K562 (cell line): ENCODE data around the gene MRPL54. TPM values are rescaled to one million over a fixed set of nuclear protein-coding genes. Genes with fewer than 3 reads are reported as not detected.

Experiments used
- ATAC-seq: fragments of 200-7000 bp; cut with Tn5 transposase; 3 replicates; pipeline ENCODE4 v1.9.1; 2020; ENCODE audit warnings: moderate library complexity
- BruUV-seq: library from RNA; stranded (reverse); fragments of 400-500 nt; replicated peaks from 2 replicates; lab custom pipeline; 2021; lab: Mats Ljungman, UMichigan
- CTCF ChIA-PET: fragments of 300-600 bp; formaldehyde crosslinking; extraction: SDS; loops from one replicate; lab custom pipeline; 2021; ENCODE audit warnings: low intra/inter-chr PET ratio; lab: Yijun Ruan, JAX
- POLR2A ChIA-PET: fragments of 300-600, 350-650 bp; sonication (Branson Sonifier 250); formaldehyde crosslinking; extraction: SDS; loops from one replicate; lab custom pipeline; 2021; ENCODE audit warnings: antibody characterized with exemption, inconsistent platforms; lab: Yijun Ruan, JAX
- DNase-seq, 4 experiments: peaks; one replicate each; pipeline versions ENCODE4 v3.0.0 to v3.0.0-alpha.2; 2011 to 2018; ENCODE audit warnings: low spot score in 3 of 4, mixed read lengths in 3 of 4; ENCODE audit errors: extremely low read depth in 1 of 4
- FAIRE-seq: peaks from 2 replicates; lab custom pipeline; 2011; peaks lifted over from hg19 to GRCh38; lab: Jason Lieb, UNC
- H2AFZ ChIP-seq: 2 replicates; pipeline ENCODE4 v1.6.0; 2011; ENCODE audit warnings: low read depth, low read length, control low read depth, inconsistent platforms
- H3K27ac ChIP-seq: fragments of 200-600 bp; 3 replicates; pipeline ENCODE4 v1.8.0; 2011; ENCODE audit warnings: low read depth, mild to moderate bottlenecking, control low read depth, inconsistent platforms, low read length, moderate library complexity, mixed read lengths; ENCODE audit errors: extremely low read depth
- H3K27me3 ChIP-seq, 2 experiments: fragments of 300-600 bp in 1 of 2; 2 replicates in 1 of 2; 3 replicates in 1 of 2; pipeline versions ENCODE4 v1.6.0 to v1.8.0; 2011; ENCODE audit warnings: inconsistent platforms in 2 of 2, low read length in 2 of 2, mild to moderate bottlenecking in 1 of 2, mixed read lengths in 1 of 2, moderate library complexity in 1 of 2; ENCODE audit not compliant: control insufficient read depth in 2 of 2, insufficient read depth in 2 of 2
- H3K36me3 ChIP-seq: fragments of 300-600 bp; 3 replicates; pipeline ENCODE4 v1.8.0; 2011; ENCODE audit warnings: mild to moderate bottlenecking, low read length, inconsistent platforms; ENCODE audit not compliant: control insufficient read depth, insufficient read depth
- H3K4me1 ChIP-seq, 2 experiments: fragments of 200-600 bp in 1 of 2; replicated peaks in 1 of 2; 2 replicates in 1 of 2; 3 replicates in 1 of 2; pipeline versions ENCODE4 v1.5.1 to v1.8.0; 2011; ENCODE audit warnings: inconsistent platforms in 2 of 2, low read length in 2 of 2, mild to moderate bottlenecking in 1 of 2, mixed read lengths in 1 of 2, moderate library complexity in 1 of 2; ENCODE audit not compliant: control insufficient read depth in 2 of 2, insufficient read depth in 2 of 2
- H3K4me2 ChIP-seq: 2 replicates; pipeline ENCODE4 v1.6.1; 2011; ENCODE audit warnings: low read length, control low read depth, inconsistent platforms, mixed read lengths; ENCODE audit not compliant: insufficient read depth
- H3K4me3 ChIP-seq: fragments of 200-600 bp; sonication (generic), shearing (Covaris generic); 2 replicates; pipeline ENCODE4 v1.5.1; 2016; ENCODE audit warnings: control low read depth, inconsistent platforms
- H3K79me2 ChIP-seq: fragments of 200-600 bp; 3 replicates; pipeline ENCODE4 v1.8.0; 2011; ENCODE audit warnings: low read length, inconsistent platforms; ENCODE audit not compliant: control insufficient read depth, insufficient read depth
- H3K9ac ChIP-seq, 2 experiments: 2 replicates each; pipeline versions ENCODE4 v1.6.0 to v1.6.1; 2011; ENCODE audit warnings: low read depth in 2 of 2, low read length in 2 of 2, control low read depth in 1 of 2, inconsistent platforms in 1 of 2, mild to moderate bottlenecking in 1 of 2, mixed read lengths in 1 of 2; ENCODE audit not compliant: insufficient read depth in 1 of 2
- H3K9me1 ChIP-seq: one replicate; pipeline ENCODE4 v1.6.0; 2011; ENCODE audit warnings: inconsistent platforms, mild to moderate bottlenecking, low read length, moderate library complexity; ENCODE audit not compliant: control insufficient read depth, insufficient read depth
- H3K9me3 ChIP-seq: replicated peaks from 2 replicates; pipeline ENCODE4 v1.5.1; 2011; ENCODE audit warnings: low read depth, low read length, inconsistent platforms; ENCODE audit not compliant: control insufficient read depth, insufficient read depth
- H4K20me1 ChIP-seq: replicated peaks from 2 replicates; pipeline ENCODE4 v1.6.1; 2011; ENCODE audit warnings: low read length, inconsistent platforms, mixed read lengths; ENCODE audit not compliant: control insufficient read depth, insufficient read depth
- BHLHE40 ChIP-seq: IDR thresholded peaks from 2 replicates; pipeline ENCODE4 v1.6.1; 2011; ENCODE audit warnings: low read length, improper control_type of control experiment
- EGR1 ChIP-seq: fragments of 450-650 bp; conservative IDR thresholded peaks from 2 replicates; pipeline ENCODE4 v1.6.1; 2017; ENCODE audit warnings: mild to moderate bottlenecking
- ID3 ChIP-seq, 2 experiments: fragments of 250-450 bp in 1 of 2; fragments of 450-650 bp in 1 of 2; sonication (Bioruptor Pico) in 1 of 2; IDR thresholded peaks; 2 replicates each; pipeline versions ENCODE4 v1.6.1 to v1.8.0; 2016 to 2021; ENCODE audit warnings: mild to moderate bottlenecking in 2 of 2, moderate library complexity in 2 of 2, missing compliant biosample characterization in 1 of 2, missing genetic modification characterization in 1 of 2
- KDM4B ChIP-seq, 2 experiments: fragments of 450-650 bp in 1 of 2; sonication (generic) in 1 of 2; IDR thresholded peaks; 2 replicates each; pipeline ENCODE4 v1.6.1; 2016 to 2017; ENCODE audit warnings: borderline replicate concordance in 2 of 2, antibody characterized with exemption in 1 of 2, low read depth in 1 of 2, mild to moderate bottlenecking in 1 of 2
- PCBP1 ChIP-seq: fragments of 200-400 bp; formaldehyde crosslinking; IDR thresholded peaks from 2 replicates; pipeline ENCODE4 v1.6.1; 2018; ENCODE audit warnings: mild to moderate bottlenecking, low read depth, low read length; ENCODE audit not compliant: poor library complexity, severe bottlenecking
- POLR2G ChIP-seq: fragments of 200-400 bp; formaldehyde crosslinking; IDR thresholded peaks from 2 replicates; pipeline ENCODE4 v1.6.1; 2017; ENCODE audit warnings: low read depth, mild to moderate bottlenecking, antibody characterized with exemption, low read length, moderate library complexity
- PRMT5 ChIP-seq: sonication (generic); formaldehyde crosslinking; IDR thresholded peaks from 2 replicates; pipeline ENCODE4 v1.5.0; 2020; ENCODE audit warnings: missing genetic modification reagents
- USF1 ChIP-seq: sonication (generic); formaldehyde crosslinking; IDR thresholded peaks from 2 replicates; pipeline ENCODE4 v1.9.0; 2022; ENCODE audit warnings: mild to moderate bottlenecking, missing genetic modification reagents
- ZBTB12 ChIP-seq: fragments of 250-450 bp; sonication (Bioruptor Pico); IDR thresholded peaks from 2 replicates; pipeline ENCODE4 v1.4.0; 2020
- ZBTB33 ChIP-seq: sonication (generic); formaldehyde crosslinking; IDR thresholded peaks from 2 replicates; pipeline ENCODE4 v1.8.1; 2023; ENCODE audit warnings: mild to moderate bottlenecking, missing genetic modification reagents
- ZBTB7A ChIP-seq: IDR thresholded peaks from 2 replicates; pipeline ENCODE4 v1.6.1; 2011; ENCODE audit warnings: low read depth, mild to moderate bottlenecking, low read length, moderate library complexity, borderline replicate concordance; ENCODE audit not compliant: control insufficient read depth
- ZNF561 ChIP-seq: fragments of 450-650 bp; formaldehyde crosslinking; conservative IDR thresholded peaks from 2 replicates; pipeline ENCODE4 v1.4.0; 2020; ENCODE audit warnings: mild to moderate bottlenecking, moderate library complexity
- WGBS: fragments of 100-300 bp; shearing (Covaris generic); methylation state at CpG from one replicate; pipeline ENCODE4 v1.1.6; 2016; ENCODE audit warnings: low coverage, mixed read lengths; ENCODE audit not compliant: insufficient coverage; ENCODE audit errors: missing lambda C conversion rate; 5-methylcytosine and 5-hydroxymethylcytosine counted together
- in situ Hi-C: fragments of 300-500 bp; cut with MboI; formaldehyde crosslinking; loops from 4 replicates; pipeline ENCODE4 v1.15.0; 2018; ENCODE audit warnings: inconsistent platforms, mixed read lengths
- intact Hi-C: fragments of 100-400 bp; cut with micrococcal nuclease; formaldehyde crosslinking; loops from 2 replicates; pipeline ENCODE4 v1.14.2; 2022
- polyA plus RNA-seq, 8 experiments: library from polyadenylated mRNA; depleted of rRNA in 4 of 8; stranded (reverse) in 5 of 8; unstranded in 3 of 8; fragments of >200 nt; fragmentation: Nextera tagmentation in 2 of 8; fragmentation: Illumina TruSeq in 1 of 8; extraction: Ambion mirVana in 2 of 8; extraction: Trizol in 1 of 8; gene quantifications; 2 replicates each; pipeline versions ENCODE4 v1.2.1 to v1.2.3, GENCODE V29; 2011 to 2014; ENCODE audit warnings: inconsistent platforms in 1 of 8, missing spikeins in 1 of 8
- total RNA-seq, 7 experiments: library from RNA; depleted of rRNA in 6 of 7; stranded (reverse); fragments of >200 nt in 6 of 7; fragmentation: Illumina TruSeq in 2 of 7; extraction: Trizol in 2 of 7; gene quantifications; 2 replicates each; pipeline versions ENCODE4 v1.2.1 to v1.2.3, GENCODE V29; 2011 to 2021; ENCODE audit warnings: low replicate concordance in 1 of 7
- TF ChIP-seq, protein P1 (sequence below): fragments of 200-800 bp; sonication (Bioruptor generic); IDR thresholded peaks from 2 replicates; pipeline ENCODE4 v1.6.1; 2017; ENCODE audit warnings: missing genetic modification characterization, missing compliant biosample characterization

Gene MRPL54
- total and polyA plus RNA-seq, 9 of the 15 experiments (the other 6 are each of a cell fraction or from before 2014, with no cell fraction given), result 3.5 to 120 (median 56.9) TPM

GRCh38 chr19:3778899-3779723, 16.6 kb downstream of the MRPL54 start:
- Histone ChIP-seq H3K27me3 (no peaks in the 10 kb centered on the region), H3K79me2 (no peaks in the 10 kb centered on the region), H3K9me3 (peaks cover 20% of the 10 kb centered on the region), H3K9me1 (no peaks in the 10 kb centered on the region), H3K4me3 (no peak overlapping the region), H2AFZ (no peak overlapping the region), H3K36me3 (peaks cover 20% of the 10 kb centered on the region; the same call in 2 of the 3 replicates), H3K9ac (no peak overlapping the region), H3K4me1 (peaks cover 0 to 36% of the 10 kb centered on the region in 2 experiments; a peak in 3 of 5 replicates), H3K27ac (no peak overlapping the region), H4K20me1 (no peaks in the 10 kb centered on the region), H3K4me2 (no peak overlapping the region)
- intact Hi-C loops (no loop called here), in situ Hi-C loops (no loop called here)
- FAIRE-seq (no peak), DNase-seq (peak in 3 of 4 experiments; percentile 40 to 62 (median 54)), ATAC-seq (peak; percentile 55)
- CTCF ChIA-PET, result no interaction called here
- 53% methylated on average over 31 of the region's 44 CpGs for WGBS
- BruUV-seq, result no TSS peak
- POLR2A ChIA-PET, result interaction anchor here (0.5 to 1.6 kb wide), 6 partner anchors 10 to 1192 kb away, joined by 3 to 7 read pairs (median 3); partner anchors contain the start of gene EEF2
- TF ChIP-seq POLR2G (peak; percentile 60), KDM4B (IDR thresholded peaks at IDR 0.05; ENCODE audit: borderline replicate concordance in 2 of 2, low read depth in 1 of 2) (no peak), ZBTB12 (CRISPR knock-in tag) (no peak), PCBP1 (peak; percentile 32), ZBTB33 (CRISPR knock-in tag) (peak; percentile 23; the same call in 1 of the 2 replicates), PRMT5 (CRISPR knock-in tag) (no peak), ZBTB7A (peak; percentile 55; the same call in 1 of the 2 replicates), USF1 (CRISPR knock-in tag) (peak; percentile 18; the same call in 1 of the 2 replicates), BHLHE40 (peak; percentile 54; the same call in 1 of the 2 replicates), EGR1 (peak; percentile 52), ZNF561 (no peak), ID3 (CRISPR knock-in tag; IDR thresholded peaks at IDR 0.05) (no peak), ID3 (tag; IDR thresholded peaks at IDR 0.05) (no peak)
- TF ChIP-seq, protein P1, sequence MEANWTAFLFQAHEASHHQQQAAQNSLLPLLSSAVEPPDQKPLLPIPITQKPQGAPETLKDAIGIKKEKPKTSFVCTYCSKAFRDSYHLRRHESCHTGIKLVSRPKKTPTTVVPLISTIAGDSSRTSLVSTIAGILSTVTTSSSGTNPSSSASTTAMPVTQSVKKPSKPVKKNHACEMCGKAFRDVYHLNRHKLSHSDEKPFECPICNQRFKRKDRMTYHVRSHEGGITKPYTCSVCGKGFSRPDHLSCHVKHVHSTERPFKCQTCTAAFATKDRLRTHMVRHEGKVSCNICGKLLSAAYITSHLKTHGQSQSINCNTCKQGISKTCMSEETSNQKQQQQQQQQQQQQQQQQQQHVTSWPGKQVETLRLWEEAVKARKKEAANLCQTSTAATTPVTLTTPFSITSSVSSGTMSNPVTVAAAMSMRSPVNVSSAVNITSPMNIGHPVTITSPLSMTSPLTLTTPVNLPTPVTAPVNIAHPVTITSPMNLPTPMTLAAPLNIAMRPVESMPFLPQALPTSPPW (CRISPR knock-in tag), result peak; percentile 27; the same call in 1 of the 2 replicates
